ENCODE results near the gene VPREB3. TPM values are rescaled to one million over a fixed set of nuclear protein-coding genes. Genes with fewer than 3 reads are reported as not detected.

Gene VPREB3
- total RNA-seq, 1 experiment from 2014 or later: not detected

DNA sequence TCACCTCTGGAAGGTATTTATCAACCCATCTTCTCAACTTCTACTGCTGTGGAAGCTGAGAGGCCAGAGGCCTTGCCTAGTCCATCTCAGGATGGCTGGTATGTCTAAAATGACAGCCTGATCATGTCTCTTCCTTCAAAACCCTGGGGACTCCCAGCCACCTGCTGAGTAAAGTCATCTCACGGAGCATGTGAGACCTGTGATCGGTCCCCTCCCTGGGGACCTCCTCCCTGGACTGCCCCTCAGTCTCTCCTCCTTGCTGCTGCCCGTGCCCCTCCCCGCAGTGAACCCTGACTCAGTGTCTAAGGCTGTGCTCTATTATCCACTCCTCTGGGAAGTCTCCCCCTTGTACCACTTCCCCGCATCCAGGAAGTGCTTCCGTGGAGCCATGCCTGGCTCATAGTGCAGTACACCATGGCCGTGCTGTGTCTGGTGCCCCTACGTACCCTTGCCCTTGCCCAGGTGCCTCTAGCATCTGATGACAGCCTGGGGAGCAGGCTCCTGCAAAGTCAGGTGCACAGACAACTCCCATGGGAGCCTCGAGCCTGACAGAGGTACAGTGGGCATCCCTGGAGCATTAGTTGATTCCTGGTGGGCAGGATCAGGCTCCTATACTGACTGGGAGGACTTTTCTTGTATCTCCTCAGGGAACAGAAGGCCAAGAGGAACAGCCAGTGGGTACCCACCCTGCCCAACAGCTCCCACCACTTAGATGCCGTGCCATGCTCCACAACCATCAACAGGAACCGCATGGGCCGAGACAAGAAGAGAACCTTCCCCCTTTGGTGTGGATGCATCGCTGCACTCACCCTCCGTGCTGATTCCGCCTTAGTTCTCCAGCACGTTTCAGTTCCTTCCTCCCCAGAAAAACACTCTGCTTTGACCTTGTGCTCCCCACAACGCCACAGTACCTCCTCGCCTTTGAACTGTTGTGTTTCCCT is 46.3 kb upstream of the VPREB3 start:
- Mint-ChIP-seq H3K4me3 (ENCODE audit: low read depth, unreplicated experiment) (no peak overlapping the region), H3K27ac (ENCODE audit: unreplicated experiment) (no peak overlapping the region), H3K4me1 (ENCODE audit: low read depth, unreplicated experiment) (no peaks in the 10 kb centered on the region), H3K9me3 (ENCODE audit: low read depth, unreplicated experiment) (no peaks in the 10 kb centered on the region), H3K36me3 (ENCODE audit: insufficient read depth, unreplicated experiment) (peaks cover 62% of the 10 kb centered on the region), H3K27me3 (ENCODE audit: unreplicated experiment) (no peaks in the 10 kb centered on the region)
- TF ChIP-seq, protein P1, sequence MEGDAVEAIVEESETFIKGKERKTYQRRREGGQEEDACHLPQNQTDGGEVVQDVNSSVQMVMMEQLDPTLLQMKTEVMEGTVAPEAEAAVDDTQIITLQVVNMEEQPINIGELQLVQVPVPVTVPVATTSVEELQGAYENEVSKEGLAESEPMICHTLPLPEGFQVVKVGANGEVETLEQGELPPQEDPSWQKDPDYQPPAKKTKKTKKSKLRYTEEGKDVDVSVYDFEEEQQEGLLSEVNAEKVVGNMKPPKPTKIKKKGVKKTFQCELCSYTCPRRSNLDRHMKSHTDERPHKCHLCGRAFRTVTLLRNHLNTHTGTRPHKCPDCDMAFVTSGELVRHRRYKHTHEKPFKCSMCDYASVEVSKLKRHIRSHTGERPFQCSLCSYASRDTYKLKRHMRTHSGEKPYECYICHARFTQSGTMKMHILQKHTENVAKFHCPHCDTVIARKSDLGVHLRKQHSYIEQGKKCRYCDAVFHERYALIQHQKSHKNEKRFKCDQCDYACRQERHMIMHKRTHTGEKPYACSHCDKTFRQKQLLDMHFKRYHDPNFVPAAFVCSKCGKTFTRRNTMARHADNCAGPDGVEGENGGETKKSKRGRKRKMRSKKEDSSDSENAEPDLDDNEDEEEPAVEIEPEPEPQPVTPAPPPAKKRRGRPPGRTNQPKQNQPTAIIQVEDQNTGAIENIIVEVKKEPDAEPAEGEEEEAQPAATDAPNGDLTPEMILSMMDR (IDR thresholded peaks at IDR 0.05; ENCODE audit: unreplicated experiment): no peak
- DNase-seq: no peak
- CTCF ChIA-PET: no interaction called here
- intact Hi-C loops (cut with micrococcal nuclease; ENCODE audit: unreplicated experiment): no loop called here
- BruUV-seq (replicated peaks): no TSS peak

DNA sequence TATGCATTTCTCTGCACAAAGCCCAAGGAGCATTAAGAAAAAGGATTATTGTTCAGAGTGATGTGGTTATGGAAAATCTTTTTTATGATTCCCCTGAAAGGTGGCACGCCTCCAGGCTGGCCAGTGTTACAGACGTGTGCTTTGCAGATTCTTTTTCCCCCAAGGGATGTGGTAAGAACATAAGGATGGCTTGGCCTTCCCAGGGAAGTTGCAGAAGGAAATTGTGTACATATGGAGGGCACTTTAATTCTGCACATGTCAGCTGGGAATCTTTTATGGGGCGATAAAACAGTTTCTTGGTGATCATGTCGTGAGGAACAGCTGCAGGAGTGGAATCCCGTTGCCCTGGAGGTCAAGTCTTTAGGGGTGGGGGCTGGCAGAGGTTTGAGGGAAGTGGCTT is 42.2 kb upstream of the VPREB3 start:
- CTCF ChIA-PET: no interaction called here
- no peak for DNase-seq
- intact Hi-C loops (cut with micrococcal nuclease; ENCODE audit: unreplicated experiment): no loop called here
- Mint-ChIP-seq H3K36me3 (ENCODE audit: insufficient read depth, unreplicated experiment) (peaks cover 74% of the 10 kb centered on the region), H3K27ac (ENCODE audit: unreplicated experiment) (no peak overlapping the region), H3K9me3 (ENCODE audit: low read depth, unreplicated experiment) (no peaks in the 10 kb centered on the region), H3K27me3 (ENCODE audit: unreplicated experiment) (no peaks in the 10 kb centered on the region), H3K4me3 (ENCODE audit: low read depth, unreplicated experiment) (no peak overlapping the region), H3K4me1 (ENCODE audit: low read depth, unreplicated experiment) (no peaks in the 10 kb centered on the region)
- BruUV-seq (replicated peaks): no TSS peak
- TF ChIP-seq, protein P1 (IDR thresholded peaks at IDR 0.05; ENCODE audit: unreplicated experiment): no peak

GRCh38 chr22:23793326-23793725 is 39.1 kb upstream of the VPREB3 start:
- no peak overlapping the region for H3K27ac Mint-ChIP-seq (ENCODE audit: unreplicated experiment)
- CTCF ChIA-PET: no interaction called here
- TF ChIP-seq, protein P1 (IDR thresholded peaks at IDR 0.05; ENCODE audit: unreplicated experiment): no peak
- H3K9me3 Mint-ChIP-seq (ENCODE audit: low read depth, unreplicated experiment): no peaks in the 10 kb centered on the region
- peaks cover 66% of the 10 kb centered on the region for H3K36me3 Mint-ChIP-seq (ENCODE audit: insufficient read depth, unreplicated experiment)
- intact Hi-C loops (cut with micrococcal nuclease; ENCODE audit: unreplicated experiment): no loop called here
- H3K27me3 Mint-ChIP-seq (ENCODE audit: unreplicated experiment): no peaks in the 10 kb centered on the region
- BruUV-seq (replicated peaks): no TSS peak
- no peak overlapping the region for H3K4me3 Mint-ChIP-seq (ENCODE audit: low read depth, unreplicated experiment)
- no peak for DNase-seq
- no peaks in the 10 kb centered on the region for H3K4me1 Mint-ChIP-seq (ENCODE audit: low read depth, unreplicated experiment)

DNA sequence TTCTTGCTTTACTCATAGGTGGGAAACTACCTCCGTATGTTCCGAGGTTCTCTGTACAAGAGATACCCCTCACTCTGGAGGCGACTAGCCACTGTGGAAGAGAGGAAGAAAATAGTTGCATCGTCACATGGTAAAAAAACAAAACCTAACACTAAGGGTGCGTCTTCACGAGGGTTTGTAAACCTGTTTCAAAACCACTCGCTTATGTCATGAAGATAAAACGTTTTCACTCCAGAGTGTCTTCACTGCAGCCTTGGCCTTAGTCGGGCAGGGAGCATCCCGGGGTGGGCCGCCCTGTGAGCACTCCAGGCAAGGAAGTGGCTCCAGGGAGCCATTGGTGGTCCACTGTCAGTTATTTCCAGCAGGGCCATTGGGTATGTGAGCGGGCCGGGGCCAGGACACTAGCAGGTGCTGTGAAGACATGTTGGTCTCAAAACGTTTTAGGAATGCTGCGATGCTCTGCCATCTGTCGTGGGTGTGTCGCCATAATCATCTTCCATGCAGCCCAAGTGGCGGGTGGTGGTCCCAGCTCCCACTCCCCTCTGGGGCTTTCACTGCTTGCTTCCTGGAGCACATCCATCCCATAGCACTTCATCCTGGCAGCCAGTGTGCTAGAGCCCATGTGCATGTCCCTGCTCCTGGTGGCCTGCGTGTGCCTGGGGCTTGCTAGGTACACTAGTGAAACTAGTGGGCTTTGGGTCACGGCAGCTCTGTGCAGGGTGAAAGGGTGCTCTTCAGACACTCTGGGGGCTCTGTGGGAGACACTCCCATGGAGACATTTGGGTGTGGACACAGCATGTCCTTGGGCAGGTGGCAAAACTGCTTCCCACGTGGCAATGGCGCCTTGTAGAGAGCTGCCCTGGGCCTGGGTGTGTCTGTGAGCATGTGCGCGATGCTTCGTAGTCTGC is 37.8 kb upstream of the VPREB3 start:
- Mint-ChIP-seq H3K27ac (ENCODE audit: unreplicated experiment) (no peak overlapping the region), H3K36me3 (ENCODE audit: insufficient read depth, unreplicated experiment) (peaks cover 67% of the 10 kb centered on the region)

More for the DNA sequence above, 37.8 kb upstream of the VPREB3 start:
- TF ChIP-seq, protein P1 (IDR thresholded peaks at IDR 0.05; ENCODE audit: unreplicated experiment): no peak
- Mint-ChIP-seq H3K4me1 (ENCODE audit: low read depth, unreplicated experiment) (no peaks in the 10 kb centered on the region), H3K27me3 (ENCODE audit: unreplicated experiment) (no peaks in the 10 kb centered on the region), H3K4me3 (ENCODE audit: low read depth, unreplicated experiment) (no peak overlapping the region), H3K9me3 (ENCODE audit: low read depth, unreplicated experiment) (no peaks in the 10 kb centered on the region)
- intact Hi-C loops (cut with micrococcal nuclease; ENCODE audit: unreplicated experiment): no loop called here
- CTCF ChIA-PET: no interaction called here
- DNase-seq: no peak
- BruUV-seq (replicated peaks): no TSS peak

Data from Calu3 (cell line).